HL-60 (cell line): ENCODE measurements around the gene NR3C2.

ENCODE experiments used
- POLR2AphosphoS5 ChIP-seq: IDR thresholded peaks from 2 replicates; pipeline ENCODE4 v1.6.1; 2012; ENCODE audit warnings: low read depth
- TF ChIP-seq, protein P1 (sequence below): IDR thresholded peaks from one replicate; pipeline ENCODE4 v1.5.1; 2011; ENCODE audit warnings: low read length, control low read depth, inconsistent platforms; ENCODE audit not compliant: insufficient read depth

GRCh38 chr4:148327683-148328082 lies 114.5 kb downstream of the NR3C2 start:
- TF ChIP-seq, protein P1, sequence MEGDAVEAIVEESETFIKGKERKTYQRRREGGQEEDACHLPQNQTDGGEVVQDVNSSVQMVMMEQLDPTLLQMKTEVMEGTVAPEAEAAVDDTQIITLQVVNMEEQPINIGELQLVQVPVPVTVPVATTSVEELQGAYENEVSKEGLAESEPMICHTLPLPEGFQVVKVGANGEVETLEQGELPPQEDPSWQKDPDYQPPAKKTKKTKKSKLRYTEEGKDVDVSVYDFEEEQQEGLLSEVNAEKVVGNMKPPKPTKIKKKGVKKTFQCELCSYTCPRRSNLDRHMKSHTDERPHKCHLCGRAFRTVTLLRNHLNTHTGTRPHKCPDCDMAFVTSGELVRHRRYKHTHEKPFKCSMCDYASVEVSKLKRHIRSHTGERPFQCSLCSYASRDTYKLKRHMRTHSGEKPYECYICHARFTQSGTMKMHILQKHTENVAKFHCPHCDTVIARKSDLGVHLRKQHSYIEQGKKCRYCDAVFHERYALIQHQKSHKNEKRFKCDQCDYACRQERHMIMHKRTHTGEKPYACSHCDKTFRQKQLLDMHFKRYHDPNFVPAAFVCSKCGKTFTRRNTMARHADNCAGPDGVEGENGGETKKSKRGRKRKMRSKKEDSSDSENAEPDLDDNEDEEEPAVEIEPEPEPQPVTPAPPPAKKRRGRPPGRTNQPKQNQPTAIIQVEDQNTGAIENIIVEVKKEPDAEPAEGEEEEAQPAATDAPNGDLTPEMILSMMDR = no peak
- TF ChIP-seq POLR2AphosphoS5 = no peak
